SK-N-DZ (cell line): ENCODE results near the gene RANGAP1.
"Not testable (repeated sequence)": the region's sequence is repeated elsewhere in the genome, so short reads cannot be mapped to it uniquely, and the experiment has no call there.

Experiments
- DNase-seq: peaks from one replicate; pipeline ENCODE4 v3.0.0-alpha.2; 2015; ENCODE audit warnings: low spot score

Gene RANGAP1

DNA sequence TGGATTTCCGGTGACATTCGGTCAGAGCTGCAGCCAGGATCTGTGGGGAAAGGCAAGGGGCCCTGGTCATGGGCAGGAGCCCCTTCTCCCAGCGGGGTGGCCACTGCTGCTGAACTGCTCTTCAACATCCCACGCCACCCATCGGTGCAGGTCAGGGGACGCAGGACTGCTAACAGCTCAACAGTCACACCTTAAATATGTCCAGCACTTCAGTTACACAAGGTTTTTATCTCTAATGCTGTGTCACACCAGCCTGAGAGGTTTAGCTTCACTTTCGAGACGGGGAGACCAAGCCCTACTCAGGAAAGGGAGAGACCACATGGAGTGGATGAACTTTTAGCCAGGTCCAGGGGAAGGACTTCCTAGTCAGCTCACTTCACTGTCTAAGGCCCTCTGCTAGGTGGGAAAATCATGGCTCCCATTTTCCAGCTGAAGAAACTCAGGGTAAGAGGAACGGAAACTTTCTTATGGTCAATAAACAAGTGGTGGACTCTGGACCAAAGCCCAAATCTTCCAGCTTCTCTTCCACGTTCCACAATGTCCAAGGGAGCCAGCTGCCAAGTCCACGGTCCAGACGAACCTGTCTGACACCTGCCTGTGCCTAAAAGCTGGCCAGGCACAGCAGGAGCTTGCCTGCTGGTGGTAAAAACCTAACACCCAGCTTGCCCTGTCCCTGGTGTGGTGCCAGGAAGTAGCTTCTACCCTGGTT is 24.3 kb downstream of the RANGAP1 start:
- no peak for DNase-seq

DNA sequence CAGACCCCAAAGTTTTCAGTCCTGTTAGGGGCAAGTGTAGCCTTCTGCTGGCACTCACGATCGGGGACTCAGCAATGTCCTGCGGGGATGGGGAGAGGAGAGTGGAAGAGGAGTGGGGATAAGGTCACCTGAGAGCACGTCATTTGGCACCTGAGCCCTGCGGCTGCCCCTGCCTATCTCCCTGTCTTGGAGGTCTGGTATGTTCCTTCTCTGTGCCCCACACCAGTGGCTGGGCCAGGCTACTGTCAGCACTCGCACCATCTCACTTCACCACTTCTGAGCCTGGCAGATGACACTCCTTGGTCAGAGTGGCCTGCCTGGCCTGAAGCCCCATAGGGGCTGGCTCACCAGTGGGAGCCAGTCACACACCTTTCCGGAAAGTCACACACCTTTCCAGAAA is 25.1 kb downstream of the RANGAP1 start:
- DNase-seq, result no peak

DNA sequence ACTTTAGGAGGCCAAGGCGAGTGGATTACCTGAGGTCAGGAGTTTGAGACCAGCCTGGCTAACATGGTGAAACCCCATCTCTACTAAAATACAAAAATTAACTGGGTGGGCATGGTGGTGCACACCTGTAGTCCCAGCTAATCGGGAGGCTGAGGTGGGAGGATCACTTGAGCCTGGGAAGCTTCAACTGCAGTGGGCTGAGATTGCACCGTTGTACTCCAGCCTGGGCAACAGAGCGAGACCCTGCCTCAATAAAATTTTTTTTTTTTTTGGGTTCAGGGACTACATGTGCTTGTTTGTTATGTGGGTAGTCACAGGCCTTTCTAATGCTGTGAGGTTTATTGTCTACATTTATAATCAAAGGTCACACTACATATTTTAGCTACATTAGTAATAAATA is 26.2 kb downstream of the RANGAP1 start:
- DNase-seq, result not testable (repeated sequence)

DNA sequence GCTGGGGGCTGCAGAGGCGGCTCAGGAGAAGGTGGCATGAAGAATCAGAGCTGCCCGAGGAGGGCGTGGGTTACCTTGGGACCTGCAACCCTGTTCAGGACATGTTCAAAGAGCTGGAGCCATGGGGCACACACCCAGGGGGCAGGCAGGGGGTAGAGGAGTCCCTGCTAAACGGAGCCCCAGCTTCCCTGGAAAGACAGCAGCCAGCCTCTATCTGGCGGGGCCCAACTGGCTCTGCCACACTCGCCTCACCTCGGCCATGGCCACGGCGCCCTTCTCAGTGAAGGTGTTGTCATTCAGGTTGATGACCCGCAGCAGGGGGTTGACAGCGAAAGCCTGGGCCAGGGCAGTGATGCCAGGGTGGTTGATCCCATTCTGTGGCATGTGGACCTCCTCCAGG is 28.3 kb downstream of the RANGAP1 start:
- no peak for DNase-seq

DNA sequence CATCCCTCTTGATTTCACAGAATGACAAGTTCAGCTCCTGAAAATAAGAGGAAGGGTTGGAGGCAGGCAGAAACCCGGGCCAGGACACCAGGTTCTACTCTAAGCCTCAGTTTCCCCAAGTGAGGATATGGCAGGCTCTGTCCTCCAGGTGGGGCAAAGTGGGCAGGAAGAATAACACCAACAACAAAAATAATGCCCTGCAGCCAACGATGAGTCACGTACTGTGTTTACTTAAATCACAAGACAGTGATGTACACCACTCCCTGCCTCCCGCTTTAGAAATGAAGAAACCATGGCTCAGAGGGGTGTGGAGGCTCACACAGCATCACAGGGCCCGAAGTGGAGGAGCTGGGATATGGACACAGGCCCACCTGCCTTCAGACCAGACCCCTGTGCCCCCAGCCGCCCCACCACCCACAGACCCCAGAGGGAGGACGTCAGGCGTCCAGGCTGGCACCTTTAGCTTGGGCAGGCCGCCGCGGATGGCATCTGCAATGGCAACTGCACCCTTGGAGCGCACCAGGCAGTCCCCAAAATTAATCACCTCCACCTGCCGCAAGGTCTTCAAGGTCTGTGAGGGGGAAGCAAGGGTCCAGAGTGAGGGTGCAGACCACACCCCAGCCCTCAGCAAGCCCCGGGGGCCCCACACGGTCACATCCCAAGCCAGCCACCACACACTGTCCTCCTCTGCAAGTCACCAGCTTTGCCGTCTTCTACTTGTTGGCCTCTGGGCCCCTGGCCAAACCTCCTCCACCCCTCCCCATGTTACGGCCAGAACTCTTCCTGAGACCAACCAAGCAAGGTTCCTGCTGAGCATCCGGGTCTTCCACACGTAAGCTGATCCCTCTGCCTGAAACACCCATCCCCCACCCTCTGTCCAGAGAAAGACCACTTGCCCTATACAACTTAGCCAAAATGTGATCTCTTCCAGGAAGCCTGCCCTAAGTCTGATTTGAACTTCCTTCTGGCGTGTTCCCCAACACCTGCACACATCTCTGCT is 29.4 kb downstream of the RANGAP1 start:
- DNase-seq, result no peak

DNA sequence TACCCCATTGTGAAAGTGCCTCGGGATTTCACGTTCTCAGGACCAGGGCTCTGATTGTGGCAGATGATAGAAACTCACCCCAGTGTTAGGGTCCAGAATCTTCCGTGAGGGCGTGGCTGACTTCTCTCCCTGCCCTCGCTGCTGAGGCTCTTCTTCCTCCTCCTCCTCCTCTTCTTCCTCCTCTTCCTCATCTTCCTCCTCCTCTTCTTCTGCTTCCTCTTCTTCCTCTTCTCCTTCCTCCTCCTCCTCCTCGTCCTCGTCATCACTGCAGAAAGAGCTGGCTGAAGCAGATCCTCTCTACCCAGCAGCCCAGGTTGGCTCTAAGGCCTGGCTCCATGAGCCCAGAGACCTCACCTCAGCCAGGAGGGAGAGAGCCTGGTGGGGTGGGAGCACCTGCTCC is 31.8 kb downstream of the RANGAP1 start:
- DNase-seq, result no peak

DNA sequence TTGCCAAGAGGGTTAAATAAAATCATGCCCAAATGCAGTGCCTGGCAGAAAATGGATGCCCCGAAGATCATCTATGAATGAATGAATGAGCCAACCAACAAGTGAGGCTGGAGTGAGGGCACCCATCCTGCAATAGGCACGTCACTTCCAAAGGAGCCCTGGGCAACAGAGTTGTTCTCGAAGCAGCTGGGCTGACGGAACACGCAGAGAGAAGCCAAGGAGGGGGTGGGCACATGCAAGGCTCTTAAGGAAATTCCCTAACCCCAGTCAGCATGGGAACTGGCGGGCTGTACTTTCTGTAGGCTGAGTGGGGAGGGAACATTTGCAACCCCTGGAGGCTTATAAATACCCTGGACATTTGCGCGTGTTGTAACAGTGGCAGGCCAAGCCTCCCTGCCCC is 33.6 kb downstream of the RANGAP1 start:
- DNase-seq, result no peak

DNA sequence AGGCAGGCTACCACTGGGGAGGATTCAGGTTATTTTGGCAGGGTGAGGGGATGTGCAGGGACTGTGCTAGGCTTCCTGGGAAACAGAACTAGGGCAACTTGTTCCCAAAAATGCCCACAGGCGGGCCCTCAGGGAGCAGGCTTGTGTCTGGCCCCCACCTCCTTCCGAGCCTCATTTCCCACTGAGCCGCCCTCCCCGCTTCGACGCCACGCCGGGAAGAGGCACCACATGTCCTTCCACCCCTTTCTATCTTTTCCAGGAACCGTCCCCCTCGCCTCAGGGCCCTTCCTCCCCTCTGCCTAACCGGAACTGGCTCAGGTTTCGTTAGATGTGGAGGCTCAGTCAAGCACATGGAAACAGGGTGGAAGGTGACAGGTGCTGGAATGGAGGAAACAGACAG is 35.9 kb downstream of the RANGAP1 start:
- no peak for DNase-seq

DNA sequence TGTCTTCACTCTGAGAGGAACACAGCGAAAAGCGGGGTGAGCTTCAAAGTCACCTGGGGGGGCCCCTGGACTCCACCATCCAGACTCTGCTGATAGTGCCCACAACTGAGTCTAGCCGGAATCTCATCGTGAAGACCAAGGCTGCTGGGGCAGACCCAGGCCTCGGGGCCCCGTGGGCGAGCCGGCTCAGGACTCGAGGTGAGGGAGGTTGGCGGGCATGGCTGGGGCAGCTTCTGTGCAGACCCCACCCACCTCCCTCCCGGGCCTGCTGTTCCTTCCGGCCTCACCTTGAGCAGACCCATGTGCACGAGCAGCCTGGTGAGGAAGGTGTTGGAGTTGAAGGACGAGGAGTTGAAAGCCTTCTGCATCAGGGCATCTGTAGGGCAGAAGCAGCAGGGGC is 36.5 kb downstream of the RANGAP1 start:
- DNase-seq, result no peak

DNA sequence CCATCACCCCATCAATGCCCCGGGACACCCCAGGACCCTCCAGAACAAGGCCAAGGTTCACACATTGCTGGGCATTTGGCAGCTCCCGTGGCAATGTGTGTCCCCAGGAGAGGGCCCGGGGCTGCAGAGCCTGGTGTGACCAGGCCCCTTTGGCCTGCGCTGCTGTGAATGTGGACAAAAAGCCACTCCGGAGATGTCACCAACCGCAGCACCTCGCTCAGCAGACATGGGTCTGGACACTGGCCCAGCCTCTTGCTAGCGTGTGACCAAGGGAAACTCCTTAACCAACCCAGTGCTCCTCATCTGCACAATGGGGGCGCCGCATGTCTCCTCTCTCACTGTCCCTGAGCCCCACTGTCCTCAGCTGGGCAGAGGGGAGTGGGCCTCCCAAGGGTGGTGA is 37.2 kb downstream of the RANGAP1 start:
- DNase-seq, result no peak

DNA sequence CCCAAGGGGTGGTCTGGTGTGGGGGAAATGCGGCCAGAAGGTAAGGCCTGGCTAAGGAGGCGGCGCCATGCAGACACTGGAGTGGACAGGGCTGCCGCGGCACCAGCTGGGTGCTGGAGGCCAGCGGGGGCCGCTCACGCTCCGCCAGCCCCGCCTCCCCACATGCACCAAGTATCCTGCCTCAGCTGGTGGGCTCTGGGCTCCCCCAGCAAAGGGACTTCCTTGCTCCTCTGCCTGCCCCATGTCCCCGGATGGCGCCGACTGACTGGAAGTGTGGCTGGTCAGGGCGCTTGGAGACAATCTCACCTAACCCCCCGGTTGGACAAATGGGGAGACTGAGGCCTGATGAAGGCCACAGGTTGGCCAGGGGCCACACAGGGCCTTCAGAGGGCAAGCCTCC is 37.7 kb downstream of the RANGAP1 start:
- no peak for DNase-seq

DNA sequence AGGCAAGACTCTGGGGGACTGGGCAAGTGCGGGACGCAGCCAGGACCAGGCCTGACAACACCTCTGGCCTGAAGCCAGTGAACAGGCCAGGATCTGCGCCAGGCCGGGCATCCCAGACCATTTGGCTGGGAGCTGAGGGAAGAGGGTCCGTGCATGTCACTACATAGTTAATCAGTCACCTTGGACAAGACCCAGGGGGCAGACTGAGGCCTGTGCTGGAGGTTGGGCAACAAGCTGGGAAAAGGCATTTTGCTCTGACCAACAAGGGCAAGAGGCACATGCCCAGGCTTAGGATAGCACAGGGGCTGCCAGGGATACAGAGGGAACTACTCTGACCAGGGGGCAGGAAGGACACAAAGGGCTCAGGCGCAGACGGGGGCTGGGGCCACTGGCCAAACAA is 38.3 kb downstream of the RANGAP1 start:
- no peak for DNase-seq

DNA sequence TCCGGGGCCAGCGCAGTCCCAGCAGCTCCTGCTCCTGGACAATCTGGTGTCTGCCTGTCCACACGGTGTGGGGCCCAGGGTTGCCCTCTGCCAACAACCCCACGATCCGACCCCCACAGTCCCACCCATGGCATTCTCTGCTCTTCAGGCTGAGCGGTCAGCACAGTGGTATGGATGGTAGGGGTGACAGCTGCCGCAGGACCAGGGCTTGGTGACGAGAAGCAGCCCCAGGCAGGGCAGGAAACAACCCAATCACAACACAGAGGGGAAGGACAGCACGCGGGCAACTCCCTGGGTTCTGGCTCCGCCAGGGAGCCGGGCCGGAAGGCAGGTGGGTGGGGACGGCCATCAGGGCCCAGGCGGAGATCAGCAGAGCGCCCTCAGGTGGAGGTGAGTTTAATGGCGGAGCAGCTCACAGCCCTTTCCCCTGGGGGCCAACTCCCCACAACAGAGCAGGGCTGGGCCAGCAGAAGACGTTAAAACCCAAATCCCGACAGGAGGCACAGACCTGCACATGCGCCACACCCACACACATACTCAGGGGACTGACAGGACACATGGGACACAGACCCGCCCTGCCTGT is 40.0 kb downstream of the RANGAP1 start:
- no peak for DNase-seq

DNA sequence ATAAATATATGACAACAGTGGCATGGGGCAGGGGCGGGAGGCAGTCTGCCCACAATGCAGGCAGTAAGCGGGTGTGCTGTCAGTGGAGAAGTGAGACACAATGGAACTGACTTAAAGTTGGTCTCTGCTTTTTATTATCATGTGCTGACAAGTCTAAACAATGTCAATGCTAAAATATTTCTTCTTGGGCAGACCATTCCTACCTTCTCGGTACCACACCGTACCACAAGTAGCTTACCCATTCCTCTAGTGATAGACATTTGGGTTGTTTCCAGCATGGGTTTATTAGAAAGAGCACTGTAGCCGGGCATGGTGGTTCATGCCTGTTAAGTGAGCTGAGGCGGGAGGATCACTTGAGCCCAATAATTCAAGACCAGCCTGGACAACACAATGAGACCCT is 42.6 kb downstream of the RANGAP1 start:
- DNase-seq, result no peak

DNA sequence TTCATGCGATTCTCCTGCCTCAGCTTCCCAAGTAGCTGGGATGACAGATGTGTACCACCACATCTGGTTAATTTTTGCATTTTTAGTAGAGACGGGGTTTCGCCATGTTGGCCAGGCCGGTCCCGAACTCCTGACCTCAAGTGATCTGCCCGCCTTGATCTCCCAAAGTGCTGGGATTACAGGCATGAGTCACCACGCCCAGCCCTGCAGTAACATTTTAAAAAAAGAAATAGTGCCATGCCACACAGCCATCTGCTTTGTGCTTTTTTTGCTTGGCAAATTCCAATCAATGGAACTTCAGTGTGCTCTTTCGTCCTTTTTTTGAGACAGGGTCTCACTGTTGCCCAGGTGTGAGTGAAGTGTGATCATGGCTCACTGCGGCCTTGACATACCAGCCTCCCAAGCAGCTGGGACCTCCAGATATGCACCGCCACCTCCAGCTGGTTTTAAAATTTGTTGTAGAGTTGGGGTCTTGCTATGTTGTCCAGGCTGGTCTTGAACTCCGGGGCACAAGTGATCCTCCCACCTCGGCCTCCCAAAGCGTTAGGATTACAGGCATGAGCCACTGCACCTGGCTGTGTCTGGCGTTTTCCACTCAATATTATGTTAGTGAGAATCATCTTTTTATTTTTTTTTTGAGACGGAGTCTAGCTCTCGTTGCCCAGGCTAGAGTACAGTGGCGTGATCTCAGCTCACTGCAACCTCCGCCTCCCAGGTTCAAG is 43.4 kb downstream of the RANGAP1 start:
- DNase-seq, result no peak

DNA sequence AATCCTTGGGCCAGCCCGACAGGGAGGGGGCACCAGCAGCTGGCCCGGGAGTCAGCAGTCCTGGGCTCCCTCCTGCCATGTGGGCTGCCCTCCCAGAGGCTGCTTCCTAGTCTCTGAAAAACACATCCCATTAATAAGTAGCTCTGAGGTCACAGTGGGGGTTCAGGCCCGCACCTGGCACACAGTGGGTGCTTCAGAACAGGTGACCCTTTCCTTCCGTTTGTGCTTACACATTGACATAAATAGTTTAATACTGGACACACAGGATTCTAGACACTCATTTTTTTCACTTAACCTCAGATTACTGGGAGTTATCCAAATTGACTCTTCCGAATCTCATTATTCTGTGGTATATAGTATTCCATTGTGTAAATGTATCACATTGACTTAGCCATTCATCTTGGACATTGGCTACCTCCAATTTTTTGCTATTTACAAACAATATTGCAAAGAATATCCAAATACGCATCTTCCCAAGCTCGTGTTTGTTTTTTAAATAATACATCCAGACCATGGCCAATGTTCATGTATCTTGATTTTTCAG is 44.8 kb downstream of the RANGAP1 start:
- no peak for DNase-seq

DNA sequence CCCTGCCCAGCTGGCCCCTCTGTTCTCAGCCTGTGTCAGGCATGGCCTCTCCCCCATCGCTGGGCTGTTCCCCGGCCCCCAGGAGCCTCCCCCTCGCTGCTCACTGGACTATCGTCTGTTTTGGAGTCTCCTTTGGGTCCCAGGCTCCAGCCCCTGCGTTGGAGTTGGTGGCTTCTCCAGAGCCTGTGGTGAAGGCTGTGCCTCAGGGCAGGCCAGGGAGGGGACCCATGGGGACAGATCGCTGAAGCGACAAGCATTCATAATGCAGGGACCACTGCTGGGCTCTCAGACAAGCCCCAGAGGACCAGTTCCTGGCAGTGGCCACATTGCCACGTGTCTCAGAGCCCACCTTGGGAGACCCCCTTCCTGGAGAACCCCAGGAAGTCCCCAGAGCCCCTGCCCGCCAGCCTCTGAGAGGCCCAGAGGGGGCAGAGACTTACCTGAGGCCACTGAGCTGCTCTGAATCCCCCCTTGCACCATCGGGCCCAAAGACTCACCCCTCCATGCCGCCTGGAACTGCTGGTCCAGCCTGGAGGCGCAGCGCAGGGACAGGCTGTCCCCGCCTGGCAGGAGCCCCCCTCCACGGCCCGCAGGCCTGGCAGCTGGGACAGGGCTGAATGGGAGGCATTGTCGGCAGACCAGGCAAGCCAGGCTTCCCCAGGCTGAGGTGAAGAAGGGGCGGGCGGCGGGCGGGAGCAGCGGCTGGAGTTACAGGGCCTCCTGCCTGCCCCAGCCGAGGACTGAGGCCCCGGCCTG is 45.4 kb downstream of the RANGAP1 start, which contains the start of gene CHADL:
Gene CHADL (minus strand): TSS at position 555 of the 756 bp plus-strand sequence. CDS start 50 bp downstream, at position 505.
- peak; percentile 54 for DNase-seq

DNA sequence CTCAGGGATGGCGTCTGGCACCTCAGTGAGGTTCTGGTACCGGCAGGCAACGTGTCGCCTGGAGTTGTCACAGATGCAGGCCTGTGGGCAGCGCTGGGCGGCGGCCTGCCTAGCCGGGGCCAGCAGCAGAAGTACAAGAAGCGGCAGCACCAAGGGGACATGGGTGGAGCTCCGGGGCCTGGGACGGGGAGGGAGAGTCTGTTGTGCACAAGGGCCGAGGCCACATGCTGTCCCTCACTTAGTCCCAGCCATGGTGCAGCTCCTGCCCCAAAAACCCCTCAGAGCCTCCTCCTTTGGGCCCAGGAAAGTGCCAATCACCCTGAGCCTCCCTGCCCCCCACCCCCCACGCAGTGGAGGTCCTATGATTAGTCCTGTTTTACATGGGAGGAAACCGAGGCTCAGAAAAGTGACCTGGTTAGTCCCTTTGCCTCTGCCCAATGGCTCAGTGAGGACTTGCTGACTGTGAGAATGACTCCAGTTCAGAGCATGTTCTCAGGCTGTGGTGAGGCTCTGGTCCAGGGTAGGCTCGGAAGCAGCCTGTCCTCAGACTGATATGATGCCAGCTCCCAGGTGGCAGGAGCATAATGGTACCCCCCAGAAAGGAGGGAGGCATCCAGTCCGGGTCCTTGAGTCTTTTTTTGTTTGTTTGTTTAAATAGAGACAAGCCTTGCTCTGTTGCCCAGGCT is 46.4 kb downstream of the RANGAP1 start:
- no peak for DNase-seq

DNA sequence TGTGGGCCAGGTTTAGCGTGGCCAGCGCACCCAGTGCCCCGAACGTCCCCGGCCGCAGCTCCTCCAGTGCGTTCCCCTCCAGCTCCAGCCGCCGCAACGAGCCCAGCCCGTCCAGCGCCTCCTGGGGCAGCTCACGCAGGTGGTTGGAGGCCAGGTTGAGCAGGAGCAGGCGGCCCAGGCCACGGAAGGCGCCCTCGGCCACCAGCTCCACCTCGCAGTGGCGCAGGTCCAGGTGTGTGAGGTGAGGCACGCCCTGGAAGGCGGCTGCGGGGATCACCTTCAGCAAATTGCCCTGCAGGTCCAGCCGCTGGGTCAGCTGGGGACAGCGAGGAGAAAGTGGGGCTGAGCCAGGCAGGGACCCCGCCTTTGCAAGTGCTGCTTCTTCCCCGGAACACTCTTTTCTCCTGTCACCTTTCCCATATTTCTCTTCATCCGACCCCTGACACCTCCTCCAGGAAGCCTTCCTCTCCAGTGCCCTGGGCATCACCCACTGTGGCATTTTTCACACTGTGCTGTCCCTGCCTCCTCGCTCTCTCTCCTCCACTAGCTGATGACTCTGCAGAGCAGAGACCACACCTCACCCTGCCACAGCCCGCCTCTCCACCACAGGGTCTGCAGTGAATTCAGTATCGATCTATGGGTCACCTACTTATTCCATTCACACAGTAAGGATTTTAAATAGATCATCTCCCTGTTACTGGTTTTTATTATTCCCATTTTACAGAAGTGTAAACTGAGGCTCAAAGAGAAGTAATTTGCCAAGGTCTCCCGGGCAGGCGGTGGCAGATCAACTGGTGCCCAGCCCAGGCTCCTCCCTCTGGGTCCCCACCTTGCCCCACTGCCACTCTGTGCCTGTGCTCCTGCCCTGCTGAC is 47.2 kb downstream of the RANGAP1 start:
- no peak for DNase-seq
